Measurements from ENCODE around the gene STAT5A. TPM values are rescaled to one million over a fixed set of nuclear protein-coding genes. Genes with fewer than 3 reads are reported as not detected.

STAT5A gene
- total RNA-seq, 1 experiment from 2014 or later, result 6.4 TPM

GRCh38 chr17:42337442-42337841 is 49.1 kb downstream of the STAT5A start:
- Mint-ChIP-seq H3K36me3 (ENCODE audit: insufficient read depth in 1 of 3, low read depth in 3 of 3) (peaks cover 52 to 77% (median 69%) of the 10 kb centered on the region in 3 experiments; a peak in 6 of 7 replicates), H3K9me3 (no peaks in the 10 kb centered on the region), H3K4me1 (no peaks in the 10 kb centered on the region), H3K27me3 (ENCODE audit: low read depth) (no peaks in the 10 kb centered on the region; the same call in 1 of the 2 replicates), H3K4me3 (no peak overlapping the region), H3K27ac (no peak overlapping the region)
- H3K27ac ChIP-seq (ENCODE audit: insufficient read length, low read depth, low read length), result no peak overlapping the region
- H3K9ac ChIP-seq (ENCODE audit: extremely low read depth, insufficient read length, low read length), result no peak overlapping the region
- DNase-seq, result no peak
- H2BK15ac ChIP-seq (ENCODE audit: low read depth, low read length), result no peak overlapping the region
- no peaks in the 10 kb centered on the region for H3K27me3 ChIP-seq (ENCODE audit: insufficient read depth, low read length)
- no peaks in the 10 kb centered on the region for H3K79me2 ChIP-seq (ENCODE audit: insufficient read depth, low read length)
- no peak overlapping the region for H2BK12ac ChIP-seq (ENCODE audit: insufficient read length, low read depth, low read length)
- no peak overlapping the region for H2AK5ac ChIP-seq (ENCODE audit: insufficient read length, low read length)
- H4K20me1 ChIP-seq (ENCODE audit: control insufficient read depth, insufficient read depth, insufficient read length), result peaks cover 3% of the 10 kb centered on the region
- WGBS (ENCODE audit: extremely low coverage, insufficient read length, low lambda C conversion rate), result no CpG with 5 or more reads among the region's 15 CpGs
- H3K4me2 ChIP-seq (ENCODE audit: insufficient read depth, insufficient read length, low read length), result no peak overlapping the region
- H3T11ph ChIP-seq (ENCODE audit: low read length), result no peak overlapping the region
- no peak overlapping the region for H3K56ac ChIP-seq (ENCODE audit: insufficient read length, low read depth, low read length)
- no peak overlapping the region for H4K91ac ChIP-seq (ENCODE audit: insufficient read length, low read depth, low read length)
- no peaks in the 10 kb centered on the region for H3K4me1 ChIP-seq (ENCODE audit: insufficient read depth, low read length)
- H3K9me3 ChIP-seq (ENCODE audit: control insufficient read depth, low read depth, low read length), result no peaks in the 10 kb centered on the region
- no peak overlapping the region for H2BK120ac ChIP-seq (ENCODE audit: low read depth, low read length, poor library complexity, severe bottlenecking)
- H2BK5ac ChIP-seq (ENCODE audit: insufficient read length, low read length), result no peak overlapping the region
- H3K23ac ChIP-seq (ENCODE audit: insufficient read length, low read depth, low read length), result no peak overlapping the region
- no peaks in the 10 kb centered on the region for H3K79me1 ChIP-seq (ENCODE audit: insufficient read depth, low read depth, low read length, poor library complexity, severe bottlenecking)
- H3K18ac ChIP-seq (ENCODE audit: insufficient read length, low read depth, low read length), result no peak overlapping the region
- H2AFZ ChIP-seq (ENCODE audit: low read length), result no peak overlapping the region
- H3K4ac ChIP-seq (ENCODE audit: low read depth, low read length), result no peak overlapping the region
- H3K14ac ChIP-seq (ENCODE audit: insufficient read depth, low read length), result no peak overlapping the region
- no peak overlapping the region for H4K8ac ChIP-seq (replicated peaks; ENCODE audit: insufficient read length, low read depth, low read length)
- no peak overlapping the region for H4K5ac ChIP-seq (ENCODE audit: insufficient read length, low read depth, low read length)
- H2BK20ac ChIP-seq (ENCODE audit: low read depth, low read length, poor library complexity, severe bottlenecking), result no peak overlapping the region
- no peaks in the 10 kb centered on the region for H3K23me2 ChIP-seq (ENCODE audit: insufficient read length, low read depth, low read length, poor library complexity, severe bottlenecking)
- TF ChIP-seq CTCF (conservative IDR thresholded peaks at IDR 0.05), result no peak
